ENCODE data around the gene LILRA6. TPM values are rescaled to one million over a fixed set of nuclear protein-coding genes. Genes with fewer than 3 reads are reported as not detected.
"Not testable (repeated sequence)": the region's sequence is repeated elsewhere in the genome, so short reads cannot be mapped to it uniquely, and the experiment has no call there.

The LILRA6 gene
- total and polyA plus RNA-seq, 2 of the 13 experiments (the other 11 are each of a cell fraction or from before 2014, with no cell fraction given): not detected

DNA sequence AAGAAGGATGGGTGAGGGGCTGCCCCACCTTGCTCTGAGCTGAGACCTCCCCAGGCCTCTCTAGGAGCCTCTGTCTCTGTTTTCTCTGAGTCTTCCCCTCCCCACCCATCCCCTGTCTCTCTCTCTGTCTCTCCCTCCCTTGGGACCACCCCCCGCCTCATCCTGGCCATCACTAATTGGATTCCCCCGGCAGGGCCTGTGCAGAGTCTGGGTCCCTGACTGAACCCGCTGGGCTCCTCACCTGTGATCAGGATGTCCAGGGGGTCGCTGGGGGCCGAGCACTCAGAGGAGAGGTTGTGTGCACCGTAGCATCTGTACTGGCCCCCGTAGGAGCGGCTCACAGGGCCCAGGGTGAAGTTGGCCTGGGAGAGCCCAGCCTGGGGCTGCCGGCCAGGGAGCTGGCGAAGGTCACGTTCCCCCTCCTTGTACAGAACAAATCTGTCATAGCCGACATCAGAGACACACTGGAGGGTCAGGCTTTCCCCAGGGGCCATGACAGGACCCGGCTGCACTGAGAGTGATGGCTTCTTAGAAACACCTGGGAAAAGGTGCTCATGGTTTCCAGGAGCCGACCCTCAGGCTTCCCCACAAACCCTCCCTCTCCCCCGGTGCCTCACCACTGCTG, 36.1 kb upstream of the LILRA6 start:
- in situ Hi-C loops (cut with HindIII; ENCODE audit: extremely low pct_ligation_motif_present, low pct_unique_long_range_greater_than_20kb); intact Hi-C loops (cut with micrococcal nuclease; ENCODE audit: unreplicated experiment); BruUV-seq (replicated peaks): not testable (repeated sequence)

DNA sequence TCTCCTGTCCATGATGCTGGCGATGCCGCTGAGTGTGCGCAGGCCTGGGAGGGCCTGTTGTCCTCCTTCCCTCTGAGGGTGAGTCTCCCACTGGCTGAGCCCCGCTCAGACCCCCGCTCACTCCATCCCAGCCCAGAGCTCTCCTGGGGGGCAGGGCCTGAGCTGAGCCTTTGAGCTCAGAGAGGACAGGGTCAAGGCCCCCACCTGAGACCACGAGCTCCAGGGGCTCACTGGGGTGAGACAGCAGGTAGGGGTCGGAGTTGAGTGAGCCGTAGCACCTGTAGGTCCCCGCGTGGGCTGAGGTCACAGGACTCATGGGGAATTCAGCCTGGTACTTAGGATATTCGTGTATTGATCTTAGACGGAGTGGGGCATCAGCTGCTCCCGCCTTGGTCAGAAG, 35.5 kb upstream of the LILRA6 start:
- WGBS (ENCODE audit: low lambda C conversion rate): 2% methylated on average over 11 of the region's 13 CpGs
- ATAC-seq; H3K4me2 ChIP-seq (ENCODE audit: low read depth, low read length); H2AFZ ChIP-seq (ENCODE audit: low read length); H3K4me3 ChIP-seq (replicated peaks in 1 of 3; ENCODE audit: insufficient read depth in 1 of 3, low read depth in 2 of 3, low read length in 3 of 3); H3K9ac ChIP-seq (ENCODE audit: insufficient read depth, low read depth, low read length); FAIRE-seq; in situ Hi-C loops (cut with HindIII; ENCODE audit: extremely low pct_ligation_motif_present, low pct_unique_long_range_greater_than_20kb); H4K20me1 ChIP-seq (ENCODE audit: insufficient read depth, low read length); CTCF ChIA-PET (ENCODE audit: low intra/inter-chr PET ratio, low total read pairs); DNase-seq (ENCODE audit: low spot score); H3K36me3 ChIP-seq (replicated peaks in 1 of 2; ENCODE audit: control insufficient read depth in 1 of 2, insufficient read depth in 2 of 2, low read length in 2 of 2); H3K79me2 ChIP-seq (ENCODE audit: insufficient read depth, low read length); POLR2A ChIA-PET; BruUV-seq (replicated peaks); H3K9me3 ChIP-seq (ENCODE audit: low read length); intact Hi-C loops (cut with micrococcal nuclease; ENCODE audit: unreplicated experiment); H3K4me1 ChIP-seq (ENCODE audit: insufficient read depth, low read length); H3K27ac ChIP-seq (ENCODE audit: extremely low read length, insufficient read depth, low read length): not testable (repeated sequence)
- peaks cover 4 to 37% of the 10 kb centered on the region in 2 experiments; a peak in 4 of 5 replicates for H3K27me3 ChIP-seq (ENCODE audit: control insufficient read depth in 1 of 2, insufficient read depth in 2 of 2, low read length in 2 of 2)

More for the DNA sequence above, 36.1 kb upstream of the LILRA6 start:
- ATAC-seq; H3K9ac ChIP-seq (ENCODE audit: insufficient read depth, low read depth, low read length); POLR2A ChIA-PET; H3K4me1 ChIP-seq (ENCODE audit: insufficient read depth, low read length); H3K9me3 ChIP-seq (ENCODE audit: low read length); H4K20me1 ChIP-seq (ENCODE audit: insufficient read depth, low read length); FAIRE-seq; H2AFZ ChIP-seq (ENCODE audit: low read length); H3K36me3 ChIP-seq (replicated peaks in 1 of 2; ENCODE audit: control insufficient read depth in 1 of 2, insufficient read depth in 2 of 2, low read length in 2 of 2); CTCF ChIA-PET (ENCODE audit: low intra/inter-chr PET ratio, low total read pairs); H3K4me2 ChIP-seq (ENCODE audit: low read depth, low read length); H3K4me3 ChIP-seq (replicated peaks in 1 of 3; ENCODE audit: insufficient read depth in 1 of 3, low read depth in 2 of 3, low read length in 3 of 3); DNase-seq (ENCODE audit: low spot score); H3K27ac ChIP-seq (ENCODE audit: extremely low read length, insufficient read depth, low read length); H3K79me2 ChIP-seq (ENCODE audit: insufficient read depth, low read length): not testable (repeated sequence)
- WGBS (ENCODE audit: low lambda C conversion rate): 8% methylated on average over 5 of the region's 15 CpGs
- peaks cover 4 to 43% of the 10 kb centered on the region in 2 experiments; a peak in 4 of 5 replicates for H3K27me3 ChIP-seq (ENCODE audit: control insufficient read depth in 1 of 2, insufficient read depth in 2 of 2, low read length in 2 of 2)

DNA sequence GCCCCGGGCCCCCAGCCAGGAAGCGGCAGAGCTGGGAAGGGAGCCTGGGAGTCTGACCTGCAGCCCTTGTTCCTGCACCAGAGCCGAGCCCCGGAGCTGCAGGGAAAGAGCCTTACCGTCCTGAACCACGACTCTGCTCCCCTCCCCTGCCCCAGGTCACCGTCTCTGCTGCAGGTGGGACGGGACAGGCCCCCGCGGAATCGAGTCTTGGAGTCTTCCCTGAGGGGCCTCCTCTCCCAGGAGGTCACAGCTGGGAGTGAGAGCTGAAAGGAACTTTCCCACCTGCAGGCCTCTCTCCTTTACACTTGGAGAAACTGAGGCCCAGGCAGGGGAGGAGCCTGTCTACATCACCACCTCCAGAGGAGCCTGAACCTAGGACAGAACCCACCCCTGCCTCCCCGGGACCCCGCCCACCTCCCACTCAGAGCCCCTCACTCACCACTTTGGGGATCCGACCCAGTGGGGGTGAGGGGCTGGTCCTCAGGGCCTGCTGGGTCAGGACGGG, 34.6 kb upstream of the LILRA6 start:
- peaks cover 4 to 29% of the 10 kb centered on the region in 2 experiments; a peak in 4 of 5 replicates for H3K27me3 ChIP-seq (ENCODE audit: control insufficient read depth in 1 of 2, insufficient read depth in 2 of 2, low read length in 2 of 2)
- H3K4me1 ChIP-seq (ENCODE audit: insufficient read depth, low read length); H3K4me2 ChIP-seq (ENCODE audit: low read depth, low read length); intact Hi-C loops (cut with micrococcal nuclease; ENCODE audit: unreplicated experiment); POLR2A ChIA-PET; CTCF ChIA-PET (ENCODE audit: low intra/inter-chr PET ratio, low total read pairs); H3K9ac ChIP-seq (ENCODE audit: insufficient read depth, low read depth, low read length); FAIRE-seq; H3K79me2 ChIP-seq (ENCODE audit: insufficient read depth, low read length); BruUV-seq (replicated peaks); H4K20me1 ChIP-seq (ENCODE audit: insufficient read depth, low read length); H3K4me3 ChIP-seq (replicated peaks in 1 of 3; ENCODE audit: insufficient read depth in 1 of 3, low read depth in 2 of 3, low read length in 3 of 3); ATAC-seq; in situ Hi-C loops (cut with HindIII; ENCODE audit: extremely low pct_ligation_motif_present, low pct_unique_long_range_greater_than_20kb); H3K27ac ChIP-seq (ENCODE audit: extremely low read length, insufficient read depth, low read length); H3K36me3 ChIP-seq (replicated peaks in 1 of 2; ENCODE audit: control insufficient read depth in 1 of 2, insufficient read depth in 2 of 2, low read length in 2 of 2); H2AFZ ChIP-seq (ENCODE audit: low read length); H3K9me3 ChIP-seq (ENCODE audit: low read length); DNase-seq (ENCODE audit: low spot score): not testable (repeated sequence)
- WGBS (ENCODE audit: low lambda C conversion rate): no CpG with 5 or more reads among the region's 15 CpGs

Data from HepG2 (cell line).